ENCODE measurements around the gene CIC. TPM values are rescaled to one million over a fixed set of nuclear protein-coding genes. Genes with fewer than 3 reads are reported as not detected.
A peak's percentile ranks its signal among the peaks of the same experiment; 100 is the strongest.

The CIC gene
- 15.4 and 16.1 TPM in 2 replicates for total RNA-seq

DNA sequence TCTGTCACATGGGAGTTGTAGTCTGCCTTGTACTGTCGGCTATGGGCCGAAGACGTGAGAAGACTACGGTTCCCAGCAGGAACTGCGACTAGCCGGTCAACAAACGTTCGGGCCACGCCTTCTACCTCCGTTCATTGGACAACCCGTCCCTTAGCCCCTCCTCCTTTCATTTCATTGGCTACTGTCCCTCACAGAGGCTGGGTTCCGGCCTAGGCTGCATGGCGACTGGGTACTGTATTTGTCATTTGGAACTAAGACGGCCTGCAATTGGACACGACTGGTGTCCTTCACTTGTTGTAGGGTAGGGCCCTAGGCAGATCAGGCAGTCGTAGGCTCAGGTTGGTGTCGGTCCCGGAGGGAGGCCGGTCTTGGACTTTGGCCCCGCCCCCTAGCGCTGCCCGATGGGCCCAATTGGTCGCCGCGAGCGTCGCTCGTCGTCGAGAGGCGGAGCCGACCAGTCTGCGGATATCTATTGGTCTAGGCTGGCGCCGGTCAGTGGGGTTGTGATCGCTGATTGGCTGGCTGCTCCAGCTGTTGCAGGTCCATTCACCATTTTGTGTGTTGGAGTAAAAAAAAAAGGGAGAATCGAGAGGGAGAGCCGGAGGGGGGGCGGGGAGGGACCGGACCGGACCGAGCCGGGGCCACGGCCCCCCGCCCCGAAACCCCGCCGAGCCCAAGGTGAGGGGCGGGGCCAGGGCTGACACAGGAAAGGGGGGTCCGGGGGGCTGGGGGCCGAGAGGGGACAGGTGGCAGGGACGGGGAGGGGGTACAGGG, at the start of gene CIC:
Gene CIC, plus strand, starts transcription at position 549 of the 774 bp plus-strand sequence. CDS start 2,532 bp downstream, outside the sequence.
- DNase-seq (ENCODE audit: low read depth, low spot score) = peak; percentile 100

GRCh38 chr19:42219812-42220750, 49.0 kb upstream of the CIC start, which contains the start of gene ZNF526:
Gene ZNF526, plus strand, starts transcription at chr19:42220312. Its CDS starts 4,092 bp downstream, at chr19:42224404.
- peak; percentile 87 for DNase-seq (ENCODE audit: low read depth, low spot score)

- DNase-seq (ENCODE audit: low read depth, low spot score) = no peak
Observed at GRCh38 chr19:42220751-42221097, 48.3 kb upstream of the CIC start.

DNA sequence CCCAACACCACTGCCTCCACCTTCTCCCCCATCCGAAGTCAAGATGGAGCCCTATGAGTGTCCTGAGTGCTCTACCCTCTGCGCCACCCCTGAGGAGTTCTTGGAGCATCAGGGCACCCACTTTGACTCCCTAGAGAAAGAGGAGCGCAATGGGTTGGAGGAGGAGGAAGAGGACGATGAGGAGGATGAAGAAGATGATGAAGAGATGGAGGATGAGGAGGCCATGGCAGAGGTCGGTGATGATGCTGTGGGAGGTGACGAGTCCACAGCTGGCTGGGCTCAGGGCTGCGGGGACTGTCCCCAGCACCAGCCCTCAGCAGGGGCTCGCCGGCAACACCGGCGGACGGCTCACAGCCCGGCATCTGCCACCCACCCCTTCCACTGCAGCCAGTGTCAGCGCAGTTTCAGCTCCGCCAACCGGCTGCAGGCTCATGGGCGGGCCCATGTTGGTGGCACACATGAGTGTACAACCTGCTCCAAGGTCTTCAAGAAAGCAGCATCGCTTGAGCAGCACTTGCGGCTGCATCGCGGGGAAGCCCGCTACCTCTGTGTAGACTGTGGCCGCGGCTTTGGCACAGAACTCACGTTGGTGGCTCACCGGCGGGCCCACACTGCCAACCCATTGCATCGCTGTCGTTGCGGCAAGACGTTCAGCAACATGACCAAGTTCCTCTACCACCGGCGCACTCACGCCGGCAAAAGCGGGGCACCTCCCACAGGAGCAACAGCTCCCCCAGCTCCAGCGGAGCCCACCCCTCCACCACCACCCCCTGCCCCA, 43.9 kb upstream of the CIC start:
- DNase-seq (ENCODE audit: low read depth, low spot score) = no peak

GRCh38 chr19:42225718-42226292, 43.2 kb upstream of the CIC start:
- no peak for DNase-seq (ENCODE audit: low read depth, low spot score)

GRCh38 chr19:42226886-42227285, 42.2 kb upstream of the CIC start:
- no peak for DNase-seq (ENCODE audit: low read depth, low spot score)

GRCh38 chr19:42228641-42229040, 40.4 kb upstream of the CIC start:
- DNase-seq (ENCODE audit: low read depth, low spot score) = no peak

DNA sequence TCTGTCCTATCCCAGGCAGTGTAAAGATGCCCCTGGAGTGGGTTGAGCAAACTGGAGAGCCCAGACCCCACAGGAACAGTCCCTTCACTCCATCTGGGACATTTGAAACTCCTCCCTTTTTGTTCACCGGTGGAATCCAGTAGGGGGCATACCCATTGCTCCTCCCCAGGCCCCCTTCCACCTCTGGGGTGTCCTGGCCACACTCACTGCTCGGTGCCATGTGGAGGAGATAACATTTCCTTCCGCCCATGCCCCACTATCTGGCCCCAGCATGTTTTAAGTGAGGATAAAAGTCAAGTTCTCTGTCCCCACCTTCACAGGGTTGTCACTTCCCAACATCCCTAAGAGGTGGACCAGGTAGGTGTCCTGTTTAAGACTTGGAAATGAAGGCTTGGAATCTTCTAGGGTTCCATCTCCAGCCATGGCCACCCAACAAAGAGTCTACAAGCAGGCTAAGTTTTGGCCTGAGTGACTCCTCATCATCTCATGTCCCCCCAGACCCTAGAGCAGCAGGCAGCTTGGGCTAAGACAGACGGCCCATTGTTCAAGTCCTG, 39.7 kb upstream of the CIC start:
- DNase-seq (ENCODE audit: low read depth, low spot score) = no peak

DNA sequence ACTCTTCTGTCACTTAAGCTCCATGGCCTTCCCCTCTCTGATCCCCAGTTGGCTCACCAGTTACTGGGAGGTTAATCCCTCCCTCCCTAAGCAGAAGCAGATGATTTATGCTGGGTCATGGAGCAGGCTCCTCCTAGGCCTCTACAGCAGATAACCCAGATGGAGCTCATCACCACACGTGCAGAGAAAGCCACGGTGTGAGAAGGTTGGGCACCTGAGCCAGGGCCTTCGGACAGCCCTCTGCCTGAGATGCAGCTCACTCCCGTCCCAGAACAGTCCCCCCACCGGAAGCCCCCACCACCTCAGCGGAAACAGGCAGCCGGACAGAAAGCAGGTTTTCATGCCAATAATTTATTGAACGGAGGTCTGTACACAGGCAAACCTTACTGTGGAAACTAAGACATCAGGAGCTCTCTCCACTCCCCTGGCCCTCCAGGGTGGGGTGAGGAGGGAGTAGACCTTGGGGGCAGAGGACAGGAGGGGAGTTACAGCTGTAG, 39.1 kb upstream of the CIC start:
- no peak for DNase-seq (ENCODE audit: low read depth, low spot score)

DNA sequence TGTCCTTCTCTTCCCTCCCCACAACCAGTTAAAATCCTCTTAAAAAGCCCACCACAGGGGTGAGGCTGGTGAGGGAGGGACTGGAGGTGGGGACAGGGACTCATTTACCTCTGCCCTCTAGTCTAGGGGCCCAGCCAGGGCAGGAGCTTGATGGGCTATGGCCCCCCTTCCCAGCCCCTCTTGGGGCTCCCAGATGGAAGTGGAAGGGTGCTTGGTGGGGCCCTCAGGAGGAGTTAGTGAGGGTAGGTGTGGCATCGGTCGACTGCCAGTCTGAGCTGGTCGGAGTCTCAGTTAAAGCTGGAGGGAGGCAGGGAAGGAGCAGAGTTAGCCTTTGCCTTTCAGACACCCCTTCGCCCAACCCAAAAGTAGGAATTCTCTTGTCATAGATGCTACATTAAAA, 38.5 kb upstream of the CIC start:
- DNase-seq (ENCODE audit: low read depth, low spot score) = no peak

GRCh38 chr19:42232435-42232834, 36.6 kb upstream of the CIC start:
- DNase-seq (ENCODE audit: low read depth, low spot score) = no peak

GRCh38 chr19:42233106-42233505, 35.9 kb upstream of the CIC start:
- no peak for DNase-seq (ENCODE audit: low read depth, low spot score)

DNA sequence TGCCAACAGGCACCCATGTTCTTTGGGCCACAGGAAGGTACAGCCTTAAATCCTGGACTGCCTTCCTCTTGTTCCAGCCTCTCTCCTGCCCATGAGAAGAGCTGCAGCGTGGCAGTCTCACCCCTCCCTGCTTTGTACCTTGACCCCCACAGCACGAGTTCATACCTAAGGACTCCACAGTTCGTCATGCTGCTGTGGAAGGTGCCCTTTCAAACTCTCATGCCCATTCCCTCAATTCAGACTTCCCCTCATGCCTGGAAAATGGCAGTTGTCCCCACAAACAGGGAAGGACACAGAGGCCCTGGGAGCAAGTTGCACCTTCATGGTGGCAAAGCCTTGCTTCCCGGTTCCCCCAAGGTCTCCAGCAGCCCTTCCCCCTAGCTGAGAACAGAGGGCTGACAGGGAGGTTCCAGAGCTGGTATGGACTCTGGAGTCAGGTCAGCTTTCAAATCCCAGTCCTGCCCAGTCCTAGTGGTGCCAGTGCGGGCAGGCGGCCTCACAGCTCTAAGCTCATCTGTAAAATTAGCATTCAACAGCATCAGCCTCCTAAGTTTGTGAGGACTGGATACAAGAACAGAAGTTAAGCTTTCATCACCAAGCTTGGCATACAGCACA, 35.3 kb upstream of the CIC start:
- no peak for DNase-seq (ENCODE audit: low read depth, low spot score)

DNA sequence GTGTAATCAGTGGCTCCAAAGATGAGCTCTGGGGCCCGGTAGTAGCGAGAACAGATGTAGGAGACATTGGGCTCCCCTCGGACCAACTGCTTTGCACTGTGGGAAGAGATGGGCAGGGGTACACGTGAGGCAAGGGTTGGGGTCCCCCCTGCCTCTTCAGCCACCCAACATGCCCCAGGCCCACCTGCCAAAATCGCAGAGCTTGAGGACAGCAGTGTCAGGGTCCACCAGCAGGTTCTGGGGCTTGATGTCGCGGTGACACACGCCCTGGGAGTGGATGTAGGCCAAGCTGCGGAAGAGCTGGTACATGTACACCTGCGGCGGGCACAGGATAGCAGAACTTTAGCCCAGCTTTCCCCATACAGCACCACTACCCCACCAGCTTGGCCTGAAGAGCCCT, 34.7 kb upstream of the CIC start:
- DNase-seq (ENCODE audit: low read depth, low spot score) = no peak

- no peak for DNase-seq (ENCODE audit: low read depth, low spot score)
Observed at GRCh38 chr19:42235181-42235580, 33.9 kb upstream of the CIC start.

DNA sequence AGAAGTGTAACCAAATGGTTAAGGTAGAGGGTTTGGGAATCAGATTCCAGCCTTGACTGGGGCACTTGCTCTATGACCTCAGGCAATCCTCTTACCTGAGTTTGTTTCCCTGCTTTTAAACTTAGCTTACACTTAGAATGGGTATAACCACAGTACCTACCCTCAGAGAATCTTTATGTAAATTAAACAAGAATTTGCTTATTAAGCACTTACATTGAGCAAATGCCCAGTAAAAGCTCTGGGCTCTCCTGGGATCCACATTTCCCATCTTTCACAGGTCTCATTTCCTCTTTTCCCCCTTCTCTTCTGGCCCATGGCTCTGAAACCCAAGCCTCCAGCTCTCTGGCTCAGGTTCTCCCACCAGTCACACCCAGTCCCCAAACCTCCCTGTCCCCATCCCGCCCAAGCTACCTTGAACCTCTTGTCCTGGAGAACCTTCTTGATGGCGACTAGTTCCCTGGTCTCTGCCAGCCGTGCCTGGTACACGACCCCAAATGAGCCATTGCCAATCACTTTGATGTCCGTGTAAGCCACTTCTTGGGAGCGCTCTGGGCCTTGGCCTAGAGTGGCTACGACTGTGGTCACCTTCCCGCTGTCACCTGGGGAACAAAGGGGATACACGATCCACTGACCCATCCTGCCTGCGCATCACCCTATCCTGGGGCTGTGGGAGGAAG, 29.4 kb upstream of the CIC start:
- no peak for DNase-seq (ENCODE audit: low read depth, low spot score)

DNA sequence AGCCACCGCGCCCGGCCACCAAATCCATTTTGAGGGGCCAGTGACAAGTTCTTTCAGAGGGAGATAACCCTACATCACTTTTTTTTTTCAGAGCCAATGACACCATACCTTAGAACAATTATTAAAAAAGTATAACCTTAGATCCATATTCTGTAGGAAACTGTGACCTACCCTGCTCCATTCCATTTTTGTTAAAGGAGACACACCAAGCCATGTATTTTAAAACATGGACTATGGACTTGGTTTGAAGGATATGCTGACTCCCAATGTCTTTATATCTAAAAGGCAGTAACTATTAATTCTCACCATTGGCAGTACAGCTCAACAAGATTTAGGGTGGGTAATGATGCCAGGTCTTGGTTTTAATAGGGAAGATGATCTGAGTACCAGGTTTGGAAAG, 27.8 kb upstream of the CIC start:
- no peak for DNase-seq (ENCODE audit: low read depth, low spot score)

- DNase-seq (ENCODE audit: low read depth, low spot score) = no peak
Observed at GRCh38 chr19:42242069-42242511, 27.0 kb upstream of the CIC start.

DNA sequence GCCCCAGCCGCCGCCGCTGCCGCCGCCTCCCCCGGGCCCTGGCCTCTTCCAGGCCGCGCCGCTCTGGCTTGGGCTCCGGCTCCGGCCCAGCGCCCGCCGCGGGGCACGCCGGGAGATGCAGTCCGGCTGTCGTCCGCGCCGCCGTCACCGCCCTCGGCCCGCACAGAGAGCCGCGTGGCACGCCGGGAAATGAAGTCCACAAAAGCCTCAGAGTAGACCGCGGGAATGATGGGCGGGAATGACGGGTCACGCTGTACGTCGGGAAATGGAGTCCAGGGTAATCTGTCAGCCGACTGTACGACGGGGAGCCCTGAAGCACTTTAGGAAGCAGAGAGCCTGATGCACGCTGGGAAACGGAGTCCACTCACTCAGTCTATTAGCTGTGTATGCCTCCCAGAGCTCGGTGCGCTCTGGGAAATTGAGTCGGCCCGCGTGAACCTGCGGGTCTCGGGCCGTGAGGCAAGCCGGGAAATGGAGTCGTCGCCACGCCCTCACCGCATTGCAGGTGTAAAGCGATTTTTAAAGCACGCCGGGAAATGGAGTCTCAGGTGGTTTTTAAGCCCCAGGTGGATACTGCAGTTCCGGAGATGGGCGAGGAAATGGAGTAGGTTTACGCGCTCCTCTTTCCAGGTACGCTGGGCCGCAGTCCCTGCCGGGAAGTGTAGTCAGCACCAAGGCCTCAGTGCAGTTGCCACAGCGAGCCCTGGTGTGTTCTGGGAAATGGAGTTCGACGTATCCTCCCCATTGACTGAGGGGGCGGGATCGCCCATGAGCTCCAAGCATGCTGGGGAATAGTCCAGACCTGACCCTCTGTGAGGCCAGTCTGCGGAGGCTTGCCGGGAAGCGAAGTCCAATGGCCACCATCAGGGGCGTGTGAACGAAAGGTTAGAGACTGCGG, 26.3 kb upstream of the CIC start, which contains the start of gene GSK3A:
Gene GSK3A, minus strand, starts transcription at position 91 of the 898 bp plus-strand sequence. CDS start 137 bp downstream, outside the sequence.
- DNase-seq (ENCODE audit: low read depth, low spot score) = peak; percentile 99
